HEK293 (cell line): ENCODE measurements around the gene TSR1.

ENCODE experiments used
- KLF1 ChIP-seq: fragments of 450-650 bp; formaldehyde crosslinking; IDR thresholded peaks from 2 replicates; pipeline ENCODE4 v1.5.1; 2016; ENCODE audit warnings: missing biosample characterization, missing genetic modification characterization
- SALL2 ChIP-seq: fragments of 450-650 bp; formaldehyde crosslinking; IDR thresholded peaks from 2 replicates; pipeline ENCODE4 v1.5.0; 2017; ENCODE audit warnings: missing biosample characterization, mild to moderate bottlenecking, missing genetic modification characterization, borderline replicate concordance
- SCRT1 ChIP-seq: fragments of 450-650 bp; formaldehyde crosslinking; IDR thresholded peaks from 2 replicates; pipeline ENCODE4 v1.5.1; 2016; ENCODE audit warnings: missing biosample characterization, missing genetic modification characterization, borderline replicate concordance
- TRIM28 ChIP-seq: IDR thresholded peaks from 2 replicates; pipeline ENCODE4 v1.6.1; 2011; ENCODE audit warnings: low read length, control low read depth, borderline replicate concordance
- ZBTB17 ChIP-seq: fragments of 450-650 bp; formaldehyde crosslinking; IDR thresholded peaks from 2 replicates; pipeline ENCODE4 v1.5.1; 2016; ENCODE audit warnings: missing biosample characterization, missing genetic modification characterization
- ZEB2 ChIP-seq: fragments of 450-650 bp; formaldehyde crosslinking; IDR thresholded peaks from 2 replicates; pipeline ENCODE4 v1.5.1; 2016; ENCODE audit warnings: missing biosample characterization, missing genetic modification characterization
- ZFP69B ChIP-seq: fragments of 450-650 bp; formaldehyde crosslinking; IDR thresholded peaks from 2 replicates; pipeline ENCODE4 v1.5.1; 2016; ENCODE audit warnings: missing biosample characterization, missing genetic modification characterization
- ZNF121 ChIP-seq: fragments of 450-650 bp; formaldehyde crosslinking; IDR thresholded peaks from 2 replicates; pipeline ENCODE4 v1.5.1; 2016; ENCODE audit warnings: missing biosample characterization, missing genetic modification characterization
- ZNF155 ChIP-seq: fragments of 450-650 bp; formaldehyde crosslinking; IDR thresholded peaks from 2 replicates; pipeline ENCODE4 v1.5.1; 2016; ENCODE audit warnings: missing biosample characterization, missing genetic modification characterization
- ZNF157 ChIP-seq: fragments of 450-650 bp; formaldehyde crosslinking; IDR thresholded peaks from 2 replicates; pipeline ENCODE4 v1.5.1; 2016; ENCODE audit warnings: missing biosample characterization, missing genetic modification characterization
- ZNF175 ChIP-seq: fragments of 450-650 bp; formaldehyde crosslinking; IDR thresholded peaks from 2 replicates; pipeline ENCODE4 v1.5.1; 2016; ENCODE audit warnings: missing biosample characterization, missing genetic modification characterization
- ZNF274 ChIP-seq, 2 experiments: fragments of 200-500 bp in 1 of 2; fragments of 450-650 bp in 1 of 2; sonication (Bioruptor generic) in 1 of 2; formaldehyde crosslinking in 1 of 2; IDR thresholded peaks; 2 replicates each; pipeline versions ENCODE4 v1.5.1 to v1.6.1; 2014 to 2016; ENCODE audit warnings: borderline replicate concordance in 1 of 2, inconsistent platforms in 1 of 2, low read length in 1 of 2, missing biosample characterization in 1 of 2, missing genetic modification characterization in 1 of 2
- ZNF555 ChIP-seq: fragments of 450-650 bp; formaldehyde crosslinking; conservative IDR thresholded peaks from 2 replicates; pipeline ENCODE4 v1.5.1; 2017; ENCODE audit warnings: missing biosample characterization, mild to moderate bottlenecking, missing genetic modification characterization, inconsistent platforms
- ZNF560 ChIP-seq: fragments of 450-650 bp; formaldehyde crosslinking; IDR thresholded peaks from 2 replicates; pipeline ENCODE4 v1.5.1; 2017; ENCODE audit warnings: missing biosample characterization, missing genetic modification characterization, borderline replicate concordance
- ZNF561 ChIP-seq: fragments of 450-650 bp; IDR thresholded peaks from 2 replicates; pipeline ENCODE4 v1.5.1; 2018; ENCODE audit warnings: missing biosample characterization, missing genetic modification characterization, borderline replicate concordance
- ZNF623 ChIP-seq: fragments of 450-650 bp; formaldehyde crosslinking; IDR thresholded peaks from 2 replicates; pipeline ENCODE4 v1.5.1; 2016; ENCODE audit warnings: missing biosample characterization, missing genetic modification characterization
- ZNF629 ChIP-seq: fragments of 450-650 bp; formaldehyde crosslinking; IDR thresholded peaks from 2 replicates; pipeline ENCODE4 v1.5.1; 2017; ENCODE audit warnings: missing biosample characterization, missing genetic modification characterization
- TF ChIP-seq, protein P1 (sequence below): fragments of 450-650 bp; formaldehyde crosslinking; IDR thresholded peaks from 2 replicates; pipeline ENCODE4 v1.5.1; 2016; ENCODE audit warnings: missing biosample characterization, missing genetic modification characterization
- TF ChIP-seq, protein P2 (sequence below): fragments of 450-650 bp; formaldehyde crosslinking; IDR thresholded peaks from 2 replicates; pipeline ENCODE4 v1.5.1; 2016; ENCODE audit warnings: missing biosample characterization, missing genetic modification characterization
- TF ChIP-seq, protein P3 (sequence below): fragments of 450-650 bp; formaldehyde crosslinking; IDR thresholded peaks from 2 replicates; pipeline ENCODE4 v1.5.1; 2017; ENCODE audit warnings: missing biosample characterization, missing genetic modification characterization
- TF ChIP-seq, protein P4 (sequence below): fragments of 450-650 bp; formaldehyde crosslinking; IDR thresholded peaks from 2 replicates; pipeline ENCODE4 v1.5.1; 2016; ENCODE audit warnings: missing biosample characterization, missing genetic modification characterization
- TF ChIP-seq, protein P5 (sequence below): fragments of 450-650 bp; formaldehyde crosslinking; IDR thresholded peaks from 2 replicates; pipeline ENCODE4 v1.5.1; 2016; ENCODE audit warnings: missing biosample characterization, missing genetic modification characterization
- TF ChIP-seq, protein P6 (sequence below): fragments of 450-650 bp; formaldehyde crosslinking; IDR thresholded peaks from 2 replicates; pipeline ENCODE4 v1.5.1; 2016; ENCODE audit warnings: missing biosample characterization, missing genetic modification characterization
- TF ChIP-seq, protein P7 (sequence below): fragments of 450-650 bp; formaldehyde crosslinking; IDR thresholded peaks from 2 replicates; pipeline ENCODE4 v1.5.1; 2016; ENCODE audit warnings: missing biosample characterization, missing genetic modification characterization

The TSR1 gene

DNA sequence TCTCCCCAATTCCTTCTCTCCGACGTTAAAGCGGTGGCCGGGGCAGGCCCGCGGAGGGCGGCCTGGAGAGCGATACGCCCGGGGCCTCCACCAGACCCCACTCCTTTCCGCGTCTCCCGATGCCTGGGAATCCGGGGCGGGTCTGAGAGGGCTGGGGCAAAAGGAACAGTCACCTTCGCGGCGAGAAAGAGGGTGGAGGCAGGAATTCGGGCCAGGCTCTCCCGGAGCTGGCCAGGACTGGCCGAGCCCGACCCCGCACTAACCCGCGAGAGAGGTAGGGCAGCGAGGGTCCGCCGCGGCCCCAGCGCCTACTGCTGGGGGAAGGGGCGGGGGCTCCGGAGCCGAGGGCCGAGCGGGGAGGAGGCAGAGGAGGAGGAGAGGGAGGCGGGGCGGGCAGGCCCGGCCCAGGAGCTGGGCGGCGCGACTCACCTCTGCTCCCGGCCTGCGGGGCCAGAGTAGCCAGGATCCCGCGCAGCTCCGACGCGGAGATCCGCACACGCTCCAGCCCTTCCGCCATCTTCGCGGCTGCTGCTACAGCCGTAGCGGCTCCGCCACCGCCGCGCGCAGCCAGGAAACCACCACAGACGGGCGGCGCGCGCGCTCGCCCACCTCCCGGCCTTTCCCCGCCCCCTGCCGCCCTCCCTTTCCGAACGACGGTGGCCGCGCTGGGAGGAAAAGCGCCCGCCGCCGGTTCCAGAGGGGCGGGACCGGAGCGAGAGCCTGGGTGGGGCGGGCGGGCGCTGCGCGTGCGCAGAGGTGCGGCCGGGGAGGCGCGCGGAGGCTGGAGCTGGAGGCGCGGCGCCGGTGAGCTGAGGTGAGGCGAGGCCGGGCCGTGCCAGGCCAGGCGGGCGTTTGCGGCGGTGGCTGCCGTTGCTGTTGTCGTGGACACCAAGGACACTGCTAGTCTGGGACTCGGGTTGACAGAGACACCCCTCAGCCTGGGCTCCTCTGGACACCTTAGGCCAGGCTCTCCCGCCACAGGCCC is 32.8 kb downstream of the TSR1 start, which contains the start of the genes SMG6 and SRR (continued):
- TF ChIP-seq, protein P1, sequence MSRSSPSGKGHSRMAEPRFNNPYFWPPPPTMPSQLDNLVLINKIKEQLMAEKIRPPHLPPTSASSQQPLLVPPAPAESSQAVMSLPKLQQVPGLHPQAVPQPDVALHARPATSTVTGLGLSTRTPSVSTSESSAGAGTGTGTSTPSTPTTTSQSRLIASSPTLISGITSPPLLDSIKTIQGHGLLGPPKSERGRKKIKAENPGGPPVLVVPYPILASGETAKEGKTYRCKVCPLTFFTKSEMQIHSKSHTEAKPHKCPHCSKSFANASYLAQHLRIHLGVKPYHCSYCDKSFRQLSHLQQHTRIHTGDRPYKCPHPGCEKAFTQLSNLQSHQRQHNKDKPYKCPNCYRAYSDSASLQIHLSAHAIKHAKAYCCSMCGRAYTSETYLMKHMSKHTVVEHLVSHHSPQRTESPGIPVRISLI (tag by site-specific recombination) = 0 out of 2 replicates have a peak, but pooled peaks have one; percentile 65
- 0 out of 2 replicates have a peak, but pooled peaks have one; percentile 41 for TF ChIP-seq ZFP69B (tag by site-specific recombination)
- no peak for TF ChIP-seq TRIM28
- TF ChIP-seq, protein P2, sequence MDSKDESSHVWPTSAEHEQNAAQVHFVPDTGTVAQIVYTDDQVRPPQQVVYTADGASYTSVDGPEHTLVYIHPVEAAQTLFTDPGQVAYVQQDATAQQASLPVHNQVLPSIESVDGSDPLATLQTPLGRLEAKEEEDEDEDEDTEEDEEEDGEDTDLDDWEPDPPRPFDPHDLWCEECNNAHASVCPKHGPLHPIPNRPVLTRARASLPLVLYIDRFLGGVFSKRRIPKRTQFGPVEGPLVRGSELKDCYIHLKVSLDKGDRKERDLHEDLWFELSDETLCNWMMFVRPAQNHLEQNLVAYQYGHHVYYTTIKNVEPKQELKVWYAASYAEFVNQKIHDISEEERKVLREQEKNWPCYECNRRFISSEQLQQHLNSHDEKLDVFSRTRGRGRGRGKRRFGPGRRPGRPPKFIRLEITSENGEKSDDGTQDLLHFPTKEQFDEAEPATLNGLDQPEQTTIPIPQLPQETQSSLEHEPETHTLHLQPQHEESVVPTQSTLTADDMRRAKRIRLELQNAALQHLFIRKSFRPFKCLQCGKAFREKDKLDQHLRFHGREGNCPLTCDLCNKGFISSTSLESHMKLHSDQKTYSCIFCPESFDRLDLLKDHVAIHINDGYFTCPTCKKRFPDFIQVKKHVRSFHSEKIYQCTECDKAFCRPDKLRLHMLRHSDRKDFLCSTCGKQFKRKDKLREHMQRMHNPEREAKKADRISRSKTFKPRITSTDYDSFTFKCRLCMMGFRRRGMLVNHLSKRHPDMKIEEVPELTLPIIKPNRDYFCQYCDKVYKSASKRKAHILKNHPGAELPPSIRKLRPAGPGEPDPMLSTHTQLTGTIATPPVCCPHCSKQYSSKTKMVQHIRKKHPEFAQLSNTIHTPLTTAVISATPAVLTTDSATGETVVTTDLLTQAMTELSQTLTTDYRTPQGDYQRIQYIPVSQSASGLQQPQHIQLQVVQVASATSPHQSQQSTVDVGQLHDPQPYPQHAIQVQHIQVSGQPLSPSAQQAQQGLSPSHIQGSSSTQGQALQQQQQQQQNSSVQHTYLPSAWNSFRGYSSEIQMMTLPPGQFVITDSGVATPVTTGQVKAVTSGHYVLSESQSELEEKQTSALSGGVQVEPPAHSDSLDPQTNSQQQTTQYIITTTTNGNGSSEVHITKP = peak; percentile 59
- no peak for TF ChIP-seq ZNF623
- TF ChIP-seq, protein P3, sequence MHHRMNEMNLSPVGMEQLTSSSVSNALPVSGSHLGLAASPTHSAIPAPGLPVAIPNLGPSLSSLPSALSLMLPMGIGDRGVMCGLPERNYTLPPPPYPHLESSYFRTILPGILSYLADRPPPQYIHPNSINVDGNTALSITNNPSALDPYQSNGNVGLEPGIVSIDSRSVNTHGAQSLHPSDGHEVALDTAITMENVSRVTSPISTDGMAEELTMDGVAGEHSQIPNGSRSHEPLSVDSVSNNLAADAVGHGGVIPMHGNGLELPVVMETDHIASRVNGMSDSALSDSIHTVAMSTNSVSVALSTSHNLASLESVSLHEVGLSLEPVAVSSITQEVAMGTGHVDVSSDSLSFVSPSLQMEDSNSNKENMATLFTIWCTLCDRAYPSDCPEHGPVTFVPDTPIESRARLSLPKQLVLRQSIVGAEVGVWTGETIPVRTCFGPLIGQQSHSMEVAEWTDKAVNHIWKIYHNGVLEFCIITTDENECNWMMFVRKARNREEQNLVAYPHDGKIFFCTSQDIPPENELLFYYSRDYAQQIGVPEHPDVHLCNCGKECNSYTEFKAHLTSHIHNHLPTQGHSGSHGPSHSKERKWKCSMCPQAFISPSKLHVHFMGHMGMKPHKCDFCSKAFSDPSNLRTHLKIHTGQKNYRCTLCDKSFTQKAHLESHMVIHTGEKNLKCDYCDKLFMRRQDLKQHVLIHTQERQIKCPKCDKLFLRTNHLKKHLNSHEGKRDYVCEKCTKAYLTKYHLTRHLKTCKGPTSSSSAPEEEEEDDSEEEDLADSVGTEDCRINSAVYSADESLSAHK (tag by site-specific recombination) = peak; percentile 18; the same call in 1 of the 2 replicates
- TF ChIP-seq, protein P4, sequence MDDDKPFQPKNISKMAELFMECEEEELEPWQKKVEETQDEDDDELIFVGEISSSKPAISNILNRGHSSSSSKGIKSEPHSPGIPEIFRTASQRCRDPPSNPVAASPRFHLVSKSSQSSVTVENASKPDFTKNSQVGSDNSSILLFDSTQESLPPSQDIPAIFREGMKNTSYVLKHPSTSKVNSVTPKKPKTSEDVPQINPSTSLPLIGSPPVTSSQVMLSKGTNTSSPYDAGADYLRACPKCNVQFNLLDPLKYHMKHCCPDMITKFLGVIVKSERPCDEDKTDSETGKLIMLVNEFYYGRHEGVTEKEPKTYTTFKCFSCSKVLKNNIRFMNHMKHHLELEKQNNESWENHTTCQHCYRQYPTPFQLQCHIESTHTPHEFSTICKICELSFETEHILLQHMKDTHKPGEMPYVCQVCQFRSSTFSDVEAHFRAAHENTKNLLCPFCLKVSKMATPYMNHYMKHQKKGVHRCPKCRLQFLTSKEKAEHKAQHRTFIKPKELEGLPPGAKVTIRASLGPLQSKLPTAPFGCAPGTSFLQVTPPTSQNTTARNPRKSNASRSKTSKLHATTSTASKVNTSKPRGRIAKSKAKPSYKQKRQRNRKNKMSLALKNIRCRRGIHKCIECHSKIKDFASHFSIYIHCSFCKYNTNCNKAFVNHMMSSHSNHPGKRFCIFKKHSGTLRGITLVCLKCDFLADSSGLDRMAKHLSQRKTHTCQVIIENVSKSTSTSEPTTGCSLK (tag by site-specific recombination) = no peak
- TF ChIP-seq ZBTB17 = peak; percentile 89
- no peak for TF ChIP-seq ZNF157
- TF ChIP-seq ZNF561 (tag by site-specific recombination) = peak; percentile 93
- peak; percentile 10; the same call in 1 of the 2 replicates for TF ChIP-seq ZNF629
- no peak for TF ChIP-seq ZNF121 (tag by site-specific recombination)
- TF ChIP-seq, protein P5, sequence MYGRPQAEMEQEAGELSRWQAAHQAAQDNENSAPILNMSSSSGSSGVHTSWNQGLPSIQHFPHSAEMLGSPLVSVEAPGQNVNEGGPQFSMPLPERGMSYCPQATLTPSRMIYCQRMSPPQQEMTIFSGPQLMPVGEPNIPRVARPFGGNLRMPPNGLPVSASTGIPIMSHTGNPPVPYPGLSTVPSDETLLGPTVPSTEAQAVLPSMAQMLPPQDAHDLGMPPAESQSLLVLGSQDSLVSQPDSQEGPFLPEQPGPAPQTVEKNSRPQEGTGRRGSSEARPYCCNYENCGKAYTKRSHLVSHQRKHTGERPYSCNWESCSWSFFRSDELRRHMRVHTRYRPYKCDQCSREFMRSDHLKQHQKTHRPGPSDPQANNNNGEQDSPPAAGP = peak; percentile 74
- TF ChIP-seq, protein P6, sequence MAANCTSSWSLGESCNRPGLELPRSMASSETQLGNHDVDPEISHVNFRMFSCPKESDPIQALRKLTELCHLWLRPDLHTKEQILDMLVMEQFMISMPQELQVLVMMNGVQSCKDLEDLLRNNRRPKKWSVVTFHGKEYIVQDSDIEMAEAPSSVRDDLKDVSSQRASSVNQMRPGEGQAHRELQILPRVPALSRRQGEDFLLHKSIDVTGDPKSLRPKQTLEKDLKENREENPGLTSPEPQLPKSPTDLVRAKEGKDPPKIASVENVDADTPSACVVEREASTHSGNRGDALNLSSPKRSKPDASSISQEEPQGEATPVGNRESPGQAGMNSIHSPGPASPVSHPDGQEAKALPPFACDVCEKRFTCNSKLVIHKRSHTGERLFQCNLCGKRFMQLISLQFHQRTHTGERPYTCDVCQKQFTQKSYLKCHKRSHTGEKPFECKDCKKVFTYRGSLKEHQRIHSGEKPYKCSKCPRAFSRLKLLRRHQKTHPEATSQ (tag by site-specific recombination) = peak; percentile 54; the same call in 1 of the 2 replicates
- no peak for TF ChIP-seq SALL2 (tag by site-specific recombination)
- TF ChIP-seq, protein P7, sequence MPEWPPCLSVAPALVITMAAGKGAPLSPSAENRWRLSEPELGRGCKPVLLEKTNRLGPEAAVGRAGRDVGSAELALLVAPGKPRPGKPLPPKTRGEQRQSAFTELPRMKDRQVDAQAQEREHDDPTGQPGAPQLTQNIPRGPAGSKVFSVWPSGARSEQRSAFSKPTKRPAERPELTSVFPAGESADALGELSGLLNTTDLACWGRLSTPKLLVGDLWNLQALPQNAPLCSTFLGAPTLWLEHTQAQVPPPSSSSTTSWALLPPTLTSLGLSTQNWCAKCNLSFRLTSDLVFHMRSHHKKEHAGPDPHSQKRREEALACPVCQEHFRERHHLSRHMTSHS (tag by site-specific recombination) = no peak
- no peak for TF ChIP-seq ZNF274 (IDR thresholded peaks at IDR 0.05; ENCODE audit: low read length)
- no peak for TF ChIP-seq ZNF274 (tag by site-specific recombination; IDR thresholded peaks at IDR 0.05; ENCODE audit: borderline replicate concordance)
- peak; percentile 73 for TF ChIP-seq KLF1
- no peak for TF ChIP-seq ZNF155
- no peak for TF ChIP-seq ZNF555 (tag by site-specific recombination)
- peak; percentile 88 for TF ChIP-seq ZEB2 (tag by site-specific recombination)
- no peak for TF ChIP-seq ZNF175
- TF ChIP-seq SCRT1 (tag by site-specific recombination) = no peak
- TF ChIP-seq ZNF560 (tag by site-specific recombination) = no peak
